ENCODE results near the gene FCHO1. TPM values are rescaled to one million over a fixed set of nuclear protein-coding genes. Genes with fewer than 3 reads are reported as not detected.
A peak's percentile ranks its signal among the peaks of the same experiment; 100 is the strongest.

FCHO1 gene
- total and polyA plus RNA-seq, 10 of the 15 experiments (the other 5 are each of a cell fraction or from before 2014, with no cell fraction given): 0.14 to 45.8 (median 15.8) TPM

DNA sequence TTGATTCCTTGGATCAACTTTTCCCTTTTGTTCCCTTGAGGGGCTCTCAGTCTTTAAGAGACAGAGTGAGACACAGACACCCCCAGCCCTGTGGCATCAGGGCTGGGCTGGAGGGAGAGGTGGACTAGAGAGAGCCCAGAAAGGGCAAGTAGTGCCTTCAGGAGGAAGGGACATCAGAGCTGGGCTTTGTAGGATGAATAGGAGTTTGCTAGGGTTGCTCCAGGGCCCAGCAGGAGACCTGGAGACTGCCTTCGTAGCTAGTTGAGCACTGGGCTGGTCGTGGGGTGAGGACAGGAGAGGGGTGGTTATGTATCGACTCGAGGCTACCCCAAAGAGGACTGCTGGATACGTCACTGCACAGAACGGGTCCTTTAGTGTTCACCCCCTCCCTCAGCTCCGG lies 26.6 kb upstream of the FCHO1 start:
- Histone ChIP-seq H4K20me1 (ENCODE audit: control insufficient read depth, insufficient read depth) (0 out of 2 replicates have a peak, but pooled peaks cover 2% of the 10 kb centered on the region), H3K4me2 (ENCODE audit: control insufficient read depth, insufficient read depth) (no peak overlapping the region), H2AFZ (ENCODE audit: control insufficient read depth, low read depth, low read length) (no peak overlapping the region), H3K9ac (ENCODE audit: control insufficient read depth, insufficient read depth, low read length) (no peak overlapping the region), H3K9me3 (replicated peaks; ENCODE audit: control insufficient read depth, insufficient read depth, low read length) (no peaks in the 10 kb centered on the region), H3K27me3 (replicated peaks in 1 of 2; ENCODE audit: control insufficient read depth in 2 of 2, insufficient read depth in 2 of 2, low read length in 1 of 2) (no peaks in the 10 kb centered on the region), H3K27ac (ENCODE audit: control insufficient read depth, insufficient read depth) (no peak overlapping the region), H3K36me3 (ENCODE audit: control insufficient read depth in 2 of 2, insufficient read depth in 2 of 2, low read length in 1 of 2) (peaks cover 15 to 32% of the 10 kb centered on the region in 2 experiments; a peak in 3 of 4 replicates), H3K4me3 (no peak overlapping the region), H3K79me2 (ENCODE audit: control insufficient read depth, insufficient read depth, low read length) (peaks cover 21% of the 10 kb centered on the region), H3K4me1 (ENCODE audit: control insufficient read depth, insufficient read depth, low read length) (peaks cover 16% of the 10 kb centered on the region)
- ChIA-PET CTCF (interaction anchor here (1.0 kb wide), 2 partner anchors 30 to 52 kb away, joined by 3 to 10 read pairs; no protein-coding TSS in a partner anchor), SMC1A (ENCODE audit: uncharacterized antibody, unreplicated experiment) (no interaction called here), POLR2A (interaction anchor here (0.6 to 1.5 kb wide), 3 partner anchors 11 to 52 kb away, joined by 3 to 4 read pairs (median 4); no protein-coding TSS in a partner anchor), RAD21 (ENCODE audit: unreplicated experiment) (interaction anchor here (1.0 to 1.6 kb wide), 3 partner anchors 16 to 50 kb away, joined by 3 to 9 read pairs (median 4); no protein-coding TSS in a partner anchor)
- ATAC-seq (no peak), DNase-seq (ENCODE audit: low read depth, low spot score) (no peak), FAIRE-seq (no peak)
- intact Hi-C loops (cut with micrococcal nuclease; ENCODE audit: unreplicated experiment): no loop called here
- 96% methylated on average over 7 of the region's 7 CpGs for WGBS (ENCODE audit: insufficient coverage, insufficient replicate concordance, low lambda C conversion rate, missing lambda C conversion rate)
- no peak for TF ChIP-seq SUPT20H (IDR thresholded peaks at IDR 0.05; ENCODE audit: borderline replicate concordance, control insufficient read depth, low read depth, low read length)
- BruUV-seq (replicated peaks): no TSS peak
- in situ Hi-C loops (cut with MboI): no loop called here

- ATAC-seq (peak; percentile 30; the same call in 1 of the 3 replicates), DNase-seq (ENCODE audit: low read depth, low spot score) (no peak), FAIRE-seq (no peak)
- Histone ChIP-seq H3K9ac (ENCODE audit: control insufficient read depth, insufficient read depth, low read length) (no peak overlapping the region), H3K36me3 (ENCODE audit: control insufficient read depth in 2 of 2, insufficient read depth in 2 of 2, low read length in 1 of 2) (peaks cover 15 to 32% of the 10 kb centered on the region in 2 experiments; a peak in 3 of 4 replicates), H3K4me1 (ENCODE audit: control insufficient read depth, insufficient read depth, low read length) (peaks cover 16% of the 10 kb centered on the region), H3K4me2 (ENCODE audit: control insufficient read depth, insufficient read depth) (no peak overlapping the region), H3K4me3 (no peak overlapping the region), H3K27me3 (replicated peaks in 1 of 2; ENCODE audit: control insufficient read depth in 2 of 2, insufficient read depth in 2 of 2, low read length in 1 of 2) (no peaks in the 10 kb centered on the region), H3K79me2 (ENCODE audit: control insufficient read depth, insufficient read depth, low read length) (peaks cover 12% of the 10 kb centered on the region), H3K9me3 (replicated peaks; ENCODE audit: control insufficient read depth, insufficient read depth, low read length) (no peaks in the 10 kb centered on the region), H3K27ac (ENCODE audit: control insufficient read depth, insufficient read depth) (no peak overlapping the region), H2AFZ (ENCODE audit: control insufficient read depth, low read depth, low read length) (no peak overlapping the region), H4K20me1 (ENCODE audit: control insufficient read depth, insufficient read depth) (0 out of 2 replicates have a peak, but pooled peaks cover 2% of the 10 kb centered on the region)
- in situ Hi-C loops (cut with MboI): no loop called here
- ChIA-PET POLR2A (interaction anchor here (1.5 kb wide), 1 partner anchor 13 kb away, joined by 4 read pairs; no protein-coding TSS in a partner anchor), SMC1A (ENCODE audit: uncharacterized antibody, unreplicated experiment) (interaction anchor here (1.2 kb wide), 1 partner anchor 29 kb away, joined by 3 read pairs; no protein-coding TSS in a partner anchor), CTCF (interaction anchor here (0.8 to 1.0 kb wide), 3 partner anchors 29 to 51 kb away, joined by 3 to 10 read pairs (median 3); no protein-coding TSS in a partner anchor), RAD21 (ENCODE audit: unreplicated experiment) (interaction anchor here (0.6 to 1.6 kb wide), 5 partner anchors 15 to 49 kb away, joined by 3 to 9 read pairs (median 3); no protein-coding TSS in a partner anchor)
- intact Hi-C loops (cut with micrococcal nuclease; ENCODE audit: unreplicated experiment): no loop called here
- 91% methylated on average over 21 of the region's 21 CpGs for WGBS (ENCODE audit: insufficient coverage, insufficient replicate concordance, low lambda C conversion rate, missing lambda C conversion rate)
- no TSS peak for BruUV-seq (replicated peaks)
- TF ChIP-seq PKNOX1 (IDR thresholded peaks at IDR 0.05) (no peak), BCL11A (IDR thresholded peaks at IDR 0.05; ENCODE audit: low read depth, low read length) (no peak), CTCF (IDR thresholded peaks at IDR 0.05 in 2 of 3, conservative IDR thresholded peaks at IDR 0.05 in 1 of 3; ENCODE audit: control insufficient read depth in 2 of 3, extremely low read depth in 1 of 3, insufficient read depth in 1 of 3, low read depth in 3 of 3, low read length in 3 of 3) (peak; percentile 32 to 59 (median 46); a peak in 5 of 6 replicates), SMC3 (IDR thresholded peaks at IDR 0.05; ENCODE audit: borderline replicate concordance, low read length) (peak; percentile 35; the same call in 1 of the 2 replicates), DPF2 (IDR thresholded peaks at IDR 0.05) (no peak), RAD21 (IDR thresholded peaks at IDR 0.05; ENCODE audit: insufficient read depth, low read depth, low read length) (peak; percentile 64), BCL3 (IDR thresholded peaks at IDR 0.05; ENCODE audit: borderline replicate concordance, insufficient read depth, low read depth, low read length, poor library complexity, severe bottlenecking) (no peak), MYB (IDR thresholded peaks at IDR 0.05; ENCODE audit: borderline replicate concordance, low read depth, low read length) (no peak), GATAD2B (conservative IDR thresholded peaks at IDR 0.05; ENCODE audit: low read depth) (no peak)
These were observed 25.7 kb upstream of the FCHO1 start for GRCh38 chr19:17725422-17726078.

Data from GM12878 (cell line).